Mesodermal cell (in vitro differentiated cells): Measurements from ENCODE around the gene CACNA2D4.
A peak's percentile ranks its signal among the peaks of the same experiment; 100 is the strongest.

Experiments
- H3K27ac ChIP-seq: 2 replicates; pipeline ENCODE4 v1.7.0; 2013; ENCODE audit warnings: mild to moderate bottlenecking, low read depth, low read length, moderate library complexity; ENCODE audit not compliant: severe bottlenecking
- H3K36me3 ChIP-seq: 2 replicates; pipeline ENCODE4 v1.7.1; 2013; ENCODE audit warnings: mild to moderate bottlenecking, low read length, moderate library complexity; ENCODE audit not compliant: control insufficient read depth, insufficient read depth
- H3K4me1 ChIP-seq: one replicate; pipeline ENCODE4 v1.7.1; 2013; ENCODE audit warnings: mild to moderate bottlenecking, low read length; ENCODE audit not compliant: insufficient read depth, control insufficient read depth, poor library complexity, severe bottlenecking
- H3K4me3 ChIP-seq: 2 replicates; pipeline ENCODE4 v1.7.0; 2013; ENCODE audit warnings: low read length, control low read depth, mild to moderate bottlenecking; ENCODE audit not compliant: insufficient read depth, poor library complexity, severe bottlenecking; ENCODE audit errors: extremely low read depth
- H3K9me3 ChIP-seq: 2 replicates; pipeline ENCODE4 v1.7.1; 2013; ENCODE audit warnings: mild to moderate bottlenecking, low read length, moderate library complexity; ENCODE audit not compliant: control insufficient read depth
- WGBS, 2 experiments: methylation state at CpG; one replicate each; pipeline ENCODE4 v1.1.5; 2013; ENCODE audit warnings: missing lambda C conversion rate in 2 of 2; ENCODE audit not compliant: insufficient coverage in 2 of 2; 5-methylcytosine and 5-hydroxymethylcytosine counted together

The CACNA2D4 gene

GRCh38 chr12:1803736-1804135 lies 114.7 kb downstream of the CACNA2D4 start:
- WGBS, 2 experiments, result 86 to 90% methylated on average over 4 of the region's 7 CpGs
- Histone ChIP-seq H3K4me3 (no peak overlapping the region), H3K27ac (no peak overlapping the region), H3K9me3 (no peaks in the 10 kb centered on the region), H3K4me1 (peaks cover 2% of the 10 kb centered on the region), H3K36me3 (no peaks in the 10 kb centered on the region)

DNA sequence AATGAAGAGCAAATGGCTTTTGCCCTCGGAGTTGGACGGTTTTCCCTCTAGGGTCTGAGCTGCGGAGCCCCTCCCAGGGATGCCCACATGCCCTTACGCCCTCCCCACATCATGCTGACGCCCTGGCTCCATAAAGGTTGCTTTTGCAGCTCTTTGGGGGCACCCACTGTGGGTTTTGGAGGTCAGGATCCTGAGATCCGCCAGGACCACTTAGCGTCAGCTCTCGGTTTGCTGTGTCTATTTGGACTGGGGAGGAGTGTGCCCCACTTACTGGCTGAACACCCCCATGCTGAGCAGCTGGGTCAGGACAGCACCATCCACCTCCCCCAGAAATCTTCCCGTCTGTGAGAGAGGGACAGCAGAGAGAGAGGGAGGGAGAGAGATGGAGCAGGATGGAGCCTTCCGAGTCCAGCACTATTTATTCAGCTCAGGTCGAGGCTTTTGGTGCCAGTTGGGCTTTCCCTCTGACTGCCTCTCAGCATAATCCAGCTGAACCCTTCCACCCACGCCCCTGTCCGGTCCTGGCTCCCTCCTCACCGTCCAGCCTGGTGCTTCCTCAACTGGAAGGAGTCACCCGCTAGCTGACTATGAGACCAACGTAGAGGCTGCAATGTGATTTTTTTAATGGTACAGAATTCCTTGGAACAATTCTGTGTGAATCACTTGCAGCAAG lies 117.0 kb downstream of the CACNA2D4 start:
- 88 to 92% methylated on average over 9 to 12 of the region's 16 CpGs for WGBS, 2 experiments
- no peak overlapping the region for H3K27ac ChIP-seq
- H3K36me3 ChIP-seq, result no peaks in the 10 kb centered on the region
- H3K9me3 ChIP-seq, result no peaks in the 10 kb centered on the region
- H3K4me3 ChIP-seq, result no peak overlapping the region
- peaks cover 2% of the 10 kb centered on the region for H3K4me1 ChIP-seq

DNA sequence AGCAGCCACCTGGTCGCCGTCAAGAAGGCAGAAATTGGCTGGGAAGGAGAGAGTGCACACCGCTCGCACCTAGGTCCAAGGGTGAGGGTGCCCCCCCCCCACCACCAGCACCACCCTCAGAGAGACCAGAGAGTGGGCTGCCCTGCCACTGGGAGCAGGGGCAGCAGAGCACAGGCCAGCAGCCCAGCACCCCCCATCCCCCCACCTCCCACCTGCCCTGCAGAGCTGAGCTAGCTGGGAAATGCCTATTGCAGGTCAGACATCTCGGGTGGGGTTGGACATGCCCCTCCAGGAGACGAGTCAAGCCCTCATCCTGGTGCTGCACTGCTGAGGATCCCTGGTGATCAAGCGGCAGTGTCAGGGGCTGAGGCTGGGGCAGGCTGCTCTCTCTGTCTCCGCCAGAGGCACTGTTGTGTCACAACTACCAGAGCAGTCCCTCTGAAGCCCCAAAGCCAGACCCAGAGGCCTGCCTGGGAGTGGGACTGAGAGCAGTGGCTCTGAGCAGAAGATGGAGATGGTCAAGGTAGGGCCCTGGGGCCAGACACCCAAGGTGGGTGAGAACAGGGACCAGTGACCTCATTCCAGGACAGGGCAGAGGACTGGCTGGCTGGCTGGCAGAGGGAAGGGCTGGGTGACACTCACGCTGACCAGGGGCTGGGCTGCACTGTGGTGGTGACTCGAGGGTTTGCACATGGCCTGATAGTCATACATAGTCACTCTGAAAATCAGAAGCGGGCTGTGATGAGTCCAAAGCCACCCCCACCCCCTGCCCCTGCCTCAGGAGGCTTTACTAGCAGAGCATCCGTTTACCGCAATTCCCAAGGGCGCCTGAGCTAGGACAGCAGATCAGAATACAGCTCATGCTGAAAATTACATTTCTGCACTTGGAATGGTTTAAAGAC lies 117.8 kb downstream of the CACNA2D4 start:
- Histone ChIP-seq H3K4me1 (peaks cover 2% of the 10 kb centered on the region), H3K4me3 (no peak overlapping the region), H3K9me3 (no peaks in the 10 kb centered on the region), H3K27ac (no peak overlapping the region), H3K36me3 (no peaks in the 10 kb centered on the region)
- 66 to 82% methylated on average over 8 to 10 of the region's 14 CpGs for WGBS, 2 experiments

- Histone ChIP-seq H3K9me3 (no peaks in the 10 kb centered on the region), H3K36me3 (no peaks in the 10 kb centered on the region), H3K27ac (no peak overlapping the region), H3K4me3 (no peak overlapping the region), H3K4me1 (peaks cover 2% of the 10 kb centered on the region)
- 91 to 94% methylated on average over 6 to 8 of the region's 12 CpGs for WGBS, 2 experiments
These were observed 118.5 kb downstream of the CACNA2D4 start for GRCh38 chr12:1799882-1800400.

DNA sequence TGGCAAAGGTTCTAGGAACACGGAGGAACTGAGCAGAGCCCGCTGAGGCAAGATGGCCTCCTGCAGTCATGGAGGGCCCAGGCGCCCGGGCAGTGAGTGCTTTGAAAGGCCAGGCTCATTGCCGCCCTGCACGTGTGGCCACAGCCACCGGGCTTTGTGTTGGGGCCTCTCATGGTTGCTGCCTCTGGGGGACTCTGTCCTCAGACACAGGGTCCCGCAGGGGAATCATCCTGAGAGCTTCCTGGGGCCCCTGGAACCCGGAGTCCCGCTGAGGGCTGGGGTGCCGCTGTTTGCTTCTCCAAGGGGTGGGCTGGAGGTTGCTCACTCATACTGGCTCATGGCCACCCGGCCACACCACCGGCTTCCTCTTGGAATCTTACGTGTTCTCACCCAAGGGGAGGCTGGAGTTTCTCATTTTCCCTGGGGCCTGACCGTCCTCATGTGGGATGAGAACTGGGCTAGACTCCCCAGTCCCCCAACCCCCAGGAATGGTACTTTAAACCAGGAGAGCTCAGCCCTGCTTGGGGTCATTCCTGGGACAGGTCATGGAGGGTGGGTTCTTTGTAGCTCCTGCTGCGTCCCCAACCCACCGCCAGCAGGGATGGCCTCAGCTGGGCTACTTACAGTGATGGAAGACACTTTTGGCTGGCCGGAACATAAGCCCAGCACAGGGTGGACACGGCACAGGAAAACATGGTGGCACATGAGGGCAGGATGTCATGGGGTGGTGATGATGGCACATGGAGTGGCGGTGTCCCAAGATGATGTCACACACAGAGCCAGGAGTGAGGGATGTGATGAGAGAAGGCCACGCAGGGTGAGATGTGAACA lies 119.2 kb downstream of the CACNA2D4 start:
- no peaks in the 10 kb centered on the region for H3K9me3 ChIP-seq
- H3K36me3 ChIP-seq, result no peaks in the 10 kb centered on the region
- H3K4me1 ChIP-seq, result peaks cover 4% of the 10 kb centered on the region
- H3K27ac ChIP-seq, result no peak overlapping the region
- no peak overlapping the region for H3K4me3 ChIP-seq
- WGBS, 2 experiments, result 90 to 91% methylated on average over 17 to 20 of the region's 21 CpGs

- H3K4me3 ChIP-seq, result no peak overlapping the region
- WGBS, 2 experiments, result 91 to 97% methylated on average over 6 of the region's 6 CpGs
- H3K36me3 ChIP-seq, result no peaks in the 10 kb centered on the region
- no peaks in the 10 kb centered on the region for H3K9me3 ChIP-seq
- no peak overlapping the region for H3K27ac ChIP-seq
- H3K4me1 ChIP-seq, result peaks cover 4% of the 10 kb centered on the region
These were observed 119.8 kb downstream of the CACNA2D4 start for GRCh38 chr12:1798641-1799020.

DNA sequence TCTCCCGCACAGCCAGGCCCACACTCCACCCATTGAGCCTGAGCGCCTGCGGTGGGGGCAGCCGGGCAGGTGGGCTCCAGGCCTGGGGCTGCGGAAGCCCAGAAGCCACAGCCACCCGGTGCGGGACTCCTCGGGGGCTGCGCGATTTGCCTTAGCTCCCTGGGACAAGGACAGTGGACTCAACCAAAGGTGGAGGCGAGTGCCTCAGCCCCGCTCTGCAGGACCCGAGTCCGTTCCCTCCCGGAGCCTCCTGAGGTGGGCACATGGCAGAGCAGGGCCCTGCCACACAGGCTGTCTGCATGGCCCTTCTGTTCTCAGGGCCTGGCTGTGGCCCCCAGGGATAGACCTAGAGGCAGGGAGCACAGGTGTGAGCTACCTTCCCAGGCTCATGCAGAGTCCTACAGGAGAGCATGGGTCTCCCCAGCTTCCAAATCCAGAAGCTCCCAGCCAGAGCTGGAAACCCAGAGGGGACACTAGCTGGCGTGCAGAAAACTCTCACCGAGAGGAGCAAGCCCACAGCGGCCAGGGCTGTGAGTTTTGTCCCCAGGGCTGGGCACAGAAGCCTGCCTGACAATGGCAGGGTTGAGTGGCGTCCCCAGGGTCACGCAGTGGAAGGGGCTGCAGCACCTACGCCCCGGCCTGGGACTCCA lies 120.3 kb downstream of the CACNA2D4 start:
- H3K9me3 ChIP-seq, result no peaks in the 10 kb centered on the region
- WGBS, 2 experiments, result 89% methylated on average over 22 of the region's 22 CpGs

DNA sequence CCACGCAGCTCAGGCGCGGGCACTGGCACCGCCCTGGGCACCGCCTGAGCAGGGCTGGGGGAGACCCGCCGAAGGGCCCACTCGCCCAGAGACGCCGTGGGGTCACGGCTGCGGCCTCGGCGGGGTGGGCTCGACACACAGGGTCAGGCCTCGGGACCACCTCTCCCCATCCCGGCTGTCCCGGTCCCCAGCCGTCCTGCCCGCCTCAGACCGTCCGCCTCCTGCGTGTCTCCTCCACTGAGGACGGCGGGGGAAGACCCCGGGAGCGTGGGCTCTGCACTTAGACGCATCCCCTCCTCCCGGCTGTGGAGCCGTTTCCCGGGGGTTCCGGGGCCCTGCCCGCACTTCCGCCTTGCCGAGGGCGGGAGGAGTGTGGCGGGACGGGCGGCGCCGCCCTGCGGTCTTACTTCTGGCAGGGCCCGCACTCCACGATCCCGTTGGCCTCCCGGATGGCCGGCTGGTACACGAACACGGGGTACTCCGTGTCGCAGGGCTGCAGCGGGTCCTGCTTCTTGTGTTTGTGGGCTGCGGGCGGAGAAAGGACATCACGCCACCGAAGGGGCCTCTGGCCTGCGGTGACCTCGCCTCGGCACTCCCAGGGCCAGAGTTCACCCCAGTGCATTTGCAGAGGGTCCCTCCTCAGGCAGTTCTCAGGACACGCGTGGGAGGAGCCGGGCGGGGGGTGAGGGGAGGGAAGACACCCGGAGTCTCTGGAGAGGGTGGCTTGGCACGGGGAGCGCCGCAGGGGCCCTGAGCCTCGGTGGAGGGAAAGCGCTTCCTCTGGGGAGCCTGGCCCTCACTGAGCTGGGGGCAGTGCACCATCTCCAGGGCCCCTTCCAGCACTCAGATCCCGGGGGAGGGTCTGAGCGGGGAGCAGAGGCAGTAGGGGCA lies 121.2 kb downstream of the CACNA2D4 start:
- Histone ChIP-seq H3K36me3 (no peaks in the 10 kb centered on the region), H3K27ac (no peak overlapping the region), H3K9me3 (no peaks in the 10 kb centered on the region), H3K4me3 (no peak overlapping the region), H3K4me1 (peaks cover 7% of the 10 kb centered on the region)
- 82 to 87% methylated on average over 54 to 60 of the region's 71 CpGs for WGBS, 2 experiments

More for the DNA sequence above, 120.3 kb downstream of the CACNA2D4 start:
- Histone ChIP-seq H3K27ac (no peak overlapping the region), H3K4me3 (no peak overlapping the region), H3K36me3 (no peaks in the 10 kb centered on the region), H3K4me1 (peaks cover 5% of the 10 kb centered on the region)

- H3K27ac ChIP-seq, result no peak overlapping the region
- H3K9me3 ChIP-seq, result no peaks in the 10 kb centered on the region
- 77 to 83% methylated on average over 30 to 43 of the region's 43 CpGs for WGBS, 2 experiments
- peaks cover 7% of the 10 kb centered on the region for H3K4me1 ChIP-seq
- H3K36me3 ChIP-seq, result no peaks in the 10 kb centered on the region
- H3K4me3 ChIP-seq, result peak overlapping the region; percentile 14
These were observed 121.9 kb downstream of the CACNA2D4 start for GRCh38 chr12:1796515-1797010.
